NCI-H2196 (cell line): ENCODE results near the gene EDN2.
A peak's percentile ranks its signal among the peaks of the same experiment; 100 is the strongest.

Source experiments
- DNase-seq: peaks from one replicate; lab custom pipeline; 2025; ENCODE audit not compliant: unreplicated experiment; lab: John Stamatoyannopoulos, UW

The EDN2 gene

DNA sequence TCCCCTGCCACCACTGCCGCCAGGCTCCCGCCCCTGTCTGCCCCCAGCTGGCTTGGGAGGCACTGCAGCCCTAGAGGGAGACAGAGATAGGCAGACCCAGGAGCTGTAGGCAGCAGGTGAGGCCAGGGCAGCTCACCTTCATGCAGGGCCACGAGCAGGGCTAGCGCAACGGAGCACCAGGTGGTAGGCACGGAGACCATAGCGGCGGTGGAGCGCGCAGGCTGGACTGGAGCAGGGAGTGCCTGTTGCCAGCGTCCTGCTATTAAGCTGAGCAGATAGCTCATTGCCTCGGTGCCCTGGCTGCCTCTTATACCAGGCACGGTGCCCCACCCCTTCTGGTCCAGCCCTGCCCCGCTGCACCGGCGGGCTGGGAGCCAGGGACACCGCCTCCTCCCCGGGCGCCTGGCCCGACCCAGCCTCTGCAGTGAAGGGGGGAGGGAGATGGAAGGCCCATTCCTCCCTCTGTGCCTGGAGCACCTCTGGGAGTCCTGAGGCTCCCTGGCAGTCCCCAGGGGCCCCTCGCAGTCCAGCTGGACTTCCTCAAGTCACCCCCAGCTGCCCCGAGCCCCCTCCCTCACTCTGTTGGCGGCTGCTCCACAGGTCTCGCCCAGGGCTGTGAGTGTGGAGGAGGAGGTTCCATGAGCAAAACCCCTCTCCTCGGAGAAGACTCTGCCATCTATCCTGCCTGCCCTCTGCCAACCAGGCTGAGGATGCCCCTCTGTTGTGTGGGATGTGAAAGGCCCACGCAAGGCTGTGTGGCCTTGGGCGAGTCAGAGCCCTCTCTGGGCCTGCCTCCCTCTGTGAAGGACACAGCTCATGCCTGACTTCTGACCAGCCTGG lies at the start of gene EDN2:
TSS of gene EDN2 (minus strand) at position 282 of the 840 bp plus-strand sequence. CDS start at position 200, 82 bp downstream.
- peak; percentile 85 for DNase-seq

DNA sequence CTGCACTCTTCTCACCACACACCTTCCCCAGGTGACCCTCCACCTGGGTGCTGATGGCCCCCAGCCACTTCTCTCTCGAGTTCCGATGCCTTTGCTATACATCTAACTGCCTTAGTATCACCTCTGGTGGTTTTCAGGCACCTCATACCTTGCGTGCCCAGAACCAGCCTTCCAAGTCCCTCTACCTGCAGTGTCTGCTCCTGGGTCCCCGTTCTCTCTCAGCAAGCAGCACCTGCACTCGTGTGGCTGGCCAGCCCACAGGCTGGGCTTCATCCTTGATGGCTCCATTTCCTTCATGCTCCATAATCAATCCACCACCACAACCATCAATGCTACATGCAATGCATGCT lies 49.2 kb upstream of the EDN2 start:
- DNase-seq: no peak

DNA sequence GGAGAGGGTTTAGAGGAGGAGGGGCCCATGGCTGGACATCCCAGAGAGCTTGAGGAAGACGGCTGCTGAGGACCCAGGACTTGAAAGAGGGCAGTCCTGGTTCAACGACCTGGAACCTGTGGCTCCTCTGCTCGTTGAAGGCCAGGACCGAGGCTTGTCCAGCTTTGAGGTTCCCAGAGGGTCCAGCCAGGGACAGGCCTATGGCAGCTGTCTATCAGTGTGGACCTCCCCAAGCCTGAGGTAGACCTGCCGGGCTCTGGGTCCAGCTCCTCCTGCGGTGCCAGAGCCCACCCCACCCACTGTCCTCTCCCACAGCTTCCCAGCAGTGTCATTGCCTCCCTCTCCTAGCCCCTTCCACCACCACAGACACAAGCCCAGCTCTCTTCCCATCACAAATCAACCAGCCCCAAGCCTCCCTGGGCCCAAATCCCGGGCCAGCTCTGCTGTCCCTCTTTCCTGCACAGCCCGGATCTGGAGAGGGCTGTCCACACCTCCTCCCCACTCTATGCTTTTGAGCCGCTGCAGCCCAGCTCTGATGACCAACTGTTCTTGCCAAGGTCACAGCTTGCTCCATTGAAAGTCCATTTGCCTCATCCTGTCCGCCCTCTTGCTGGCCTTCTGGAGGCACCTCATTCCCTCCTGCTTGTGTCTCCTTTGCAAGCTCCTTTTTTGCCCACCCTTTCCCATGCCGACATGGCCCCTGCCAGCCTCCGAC lies 48.7 kb upstream of the EDN2 start:
- DNase-seq: no peak

DNA sequence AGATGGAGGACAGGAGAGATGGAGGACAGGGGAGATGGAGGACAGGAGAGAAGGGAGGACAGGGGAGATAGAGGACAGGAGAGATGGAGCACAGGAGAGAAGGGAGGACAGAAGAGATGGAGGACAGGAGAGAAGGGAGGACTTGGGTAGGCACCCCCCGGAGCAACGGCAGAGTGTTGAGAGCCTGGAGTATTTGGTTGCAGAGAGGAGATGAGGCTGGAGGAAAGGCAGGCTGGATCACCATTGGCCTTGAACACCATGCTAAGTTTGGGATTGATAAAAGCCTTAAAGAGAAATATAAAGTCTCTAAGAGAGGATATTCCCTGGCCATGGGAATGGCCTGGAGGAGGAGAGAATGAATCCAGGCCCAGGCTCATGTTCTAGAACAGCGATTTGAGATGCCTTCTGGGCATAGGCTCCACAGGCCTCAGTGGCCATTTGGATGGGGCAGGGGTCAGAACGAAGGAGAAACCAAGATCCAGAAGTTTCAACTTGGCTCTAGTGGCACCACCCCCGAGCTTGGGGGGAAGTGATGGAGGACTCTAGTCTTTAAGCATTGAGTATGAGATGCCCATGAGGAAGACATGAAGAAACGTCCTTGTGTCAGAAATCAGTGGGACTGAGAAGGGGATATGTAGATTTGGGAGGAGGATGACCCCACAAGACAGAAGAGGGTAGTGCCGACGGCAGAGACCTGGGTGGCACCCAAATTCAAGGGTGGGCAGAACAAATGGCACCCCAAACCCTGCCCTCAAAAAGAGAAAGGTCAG lies 47.9 kb upstream of the EDN2 start:
- DNase-seq: no peak

DNA sequence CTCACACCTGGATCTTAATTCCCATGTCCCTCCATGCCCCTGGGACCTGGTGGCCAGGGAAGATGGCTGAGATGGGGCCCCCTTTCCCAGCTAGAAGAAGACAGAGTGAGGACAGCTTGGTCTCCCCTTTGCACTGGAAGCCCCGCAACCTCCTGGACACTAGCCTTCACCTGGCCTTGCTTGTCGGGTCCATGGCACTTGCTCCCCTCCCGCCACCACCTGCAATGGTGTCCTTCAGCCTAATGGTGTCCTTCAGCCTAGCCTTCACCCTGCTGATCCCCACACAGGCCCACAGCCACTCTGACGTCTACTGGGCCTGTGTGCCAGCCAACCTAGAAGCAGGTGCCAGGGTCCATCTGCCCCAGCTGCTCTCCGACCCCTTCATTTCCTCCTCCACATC lies 45.9 kb upstream of the EDN2 start:
- no peak for DNase-seq

DNA sequence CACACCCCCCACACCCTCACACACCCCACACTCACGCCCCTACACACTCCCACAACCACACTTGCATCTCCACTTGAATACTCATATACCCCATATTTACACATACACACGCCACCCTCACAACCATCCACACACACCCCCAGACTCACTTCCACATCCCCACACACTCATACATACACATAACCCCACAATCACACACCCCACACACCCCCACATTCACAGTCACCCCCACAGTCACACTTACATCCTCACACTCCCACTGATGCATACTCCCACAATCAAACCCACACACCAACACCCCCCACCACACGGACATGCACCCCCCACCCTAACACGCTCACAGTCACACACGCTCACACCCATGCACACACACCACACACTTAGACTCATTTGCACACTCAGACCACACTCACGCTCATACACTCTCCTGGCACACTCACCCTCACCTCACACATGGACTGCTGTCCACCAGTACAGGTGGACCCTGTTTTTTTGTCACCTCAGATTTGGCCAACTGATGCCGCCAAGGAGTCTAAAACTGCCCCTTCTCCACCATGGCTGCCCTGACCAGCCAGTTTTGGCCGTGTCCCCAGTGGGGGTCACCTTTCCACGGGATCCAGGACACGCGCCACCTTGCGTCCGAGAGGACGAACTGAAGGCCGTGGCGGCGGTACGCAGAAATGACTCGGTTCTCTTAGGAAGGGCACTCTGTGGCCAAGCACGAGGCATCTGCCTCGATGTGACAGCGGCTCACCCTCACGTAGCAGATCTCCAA lies 45.3 kb upstream of the EDN2 start:
- DNase-seq: no peak

DNA sequence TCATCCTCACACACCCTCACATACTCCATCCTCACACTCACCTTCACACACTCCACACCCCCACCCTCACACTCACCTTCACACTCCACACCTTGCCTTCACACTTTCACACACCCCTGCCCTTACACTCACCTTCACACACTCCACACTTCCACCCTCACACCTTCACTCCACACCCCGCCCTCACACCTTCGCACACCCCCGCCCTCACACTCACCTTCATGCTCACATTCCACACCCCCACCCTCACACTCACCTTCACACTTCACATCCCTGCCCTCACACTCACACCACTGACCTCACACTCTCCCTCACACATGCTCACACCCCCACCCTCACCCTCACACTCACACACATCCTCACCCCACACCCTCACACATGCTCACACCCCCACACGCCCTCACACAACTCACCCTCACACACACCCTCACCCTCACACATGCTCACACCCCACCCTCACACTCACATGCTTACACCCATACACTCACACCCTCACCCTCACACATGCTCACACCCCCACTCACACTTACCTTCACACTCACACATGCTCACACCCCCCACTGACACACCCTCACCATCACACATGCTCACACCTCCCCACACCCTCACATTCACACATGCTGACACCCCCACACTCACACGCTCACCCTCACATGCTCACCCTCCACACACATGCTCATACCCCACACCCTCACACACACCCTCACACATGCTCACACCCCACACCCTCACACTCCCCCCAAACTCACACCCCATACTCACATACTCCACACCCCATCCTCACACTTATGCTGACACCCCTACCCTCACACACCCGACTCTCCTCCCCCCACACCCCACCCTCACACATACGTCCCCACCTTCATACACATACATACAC lies 44.5 kb upstream of the EDN2 start:
- no peak for DNase-seq

DNA sequence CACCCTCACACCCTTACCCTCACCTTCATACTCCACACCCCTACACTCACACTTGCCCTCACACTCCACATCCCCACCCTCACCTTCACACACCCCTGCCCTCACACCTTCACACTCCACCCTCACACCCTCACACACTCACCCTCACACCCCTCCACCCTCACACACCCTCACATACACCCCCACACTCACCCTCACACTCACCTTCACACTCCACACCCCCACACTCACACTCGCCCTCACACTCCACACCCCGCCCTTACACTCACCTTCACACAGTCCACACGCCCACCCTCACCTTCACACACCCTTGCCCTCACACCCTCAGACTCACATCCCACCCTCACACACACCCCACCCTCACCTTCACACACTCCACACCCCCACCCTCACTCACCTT lies 43.6 kb upstream of the EDN2 start:
- DNase-seq: no peak

DNA sequence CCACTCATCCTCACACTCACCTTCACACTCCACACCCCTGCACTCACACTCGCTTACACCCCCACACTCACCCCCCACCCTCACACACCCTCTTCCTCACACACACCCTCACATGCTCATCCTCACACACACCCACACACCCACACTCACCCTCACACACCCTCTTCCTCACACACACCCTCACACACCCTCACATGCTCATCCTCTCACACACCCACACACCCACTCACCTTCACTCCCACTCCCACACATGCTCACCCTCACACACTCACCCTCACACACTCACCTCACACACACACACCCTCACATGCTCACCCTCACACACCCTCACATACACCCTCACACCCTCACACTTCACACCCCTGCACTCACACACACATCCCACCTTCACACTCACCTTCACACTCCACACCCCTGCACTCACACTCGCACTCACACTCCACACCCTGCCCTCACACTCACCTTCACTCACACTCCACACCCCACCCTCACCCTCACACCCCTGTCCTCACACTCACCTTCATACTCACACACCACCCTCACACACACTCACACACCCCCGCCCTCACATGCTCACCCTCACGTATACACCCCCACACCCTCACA lies 42.6 kb upstream of the EDN2 start:
- DNase-seq: no peak

DNA sequence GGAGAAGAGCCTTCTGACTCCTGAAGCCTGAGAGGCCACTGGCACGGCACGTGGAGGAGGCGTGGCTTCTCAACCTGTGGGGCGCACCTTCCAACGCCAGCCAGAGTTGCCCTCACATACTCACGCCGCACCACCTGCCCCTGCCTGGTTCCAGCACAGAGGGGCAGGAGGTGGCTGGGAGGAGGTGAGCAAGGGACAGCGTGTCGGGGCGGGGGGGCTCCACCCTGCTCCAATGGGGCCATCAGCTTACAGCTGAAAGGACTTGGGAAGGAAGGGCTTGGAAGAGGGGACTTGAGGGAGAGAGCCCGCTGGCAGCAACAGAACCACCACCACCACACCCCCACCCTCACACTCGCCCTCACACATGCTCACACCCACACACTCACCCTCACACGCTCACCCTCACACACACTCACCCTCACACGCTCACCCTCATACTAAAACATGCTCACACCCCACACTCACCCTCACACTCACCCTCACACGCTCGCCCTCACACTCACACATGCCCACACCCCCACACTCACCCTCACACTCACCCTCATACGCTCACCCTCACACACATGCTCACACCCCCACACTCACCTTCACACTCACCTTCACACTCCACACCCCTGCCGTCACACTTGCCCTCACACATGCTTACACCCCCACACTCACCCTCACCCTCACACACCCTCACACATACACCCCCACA lies 41.6 kb upstream of the EDN2 start:
- no peak for DNase-seq

DNA sequence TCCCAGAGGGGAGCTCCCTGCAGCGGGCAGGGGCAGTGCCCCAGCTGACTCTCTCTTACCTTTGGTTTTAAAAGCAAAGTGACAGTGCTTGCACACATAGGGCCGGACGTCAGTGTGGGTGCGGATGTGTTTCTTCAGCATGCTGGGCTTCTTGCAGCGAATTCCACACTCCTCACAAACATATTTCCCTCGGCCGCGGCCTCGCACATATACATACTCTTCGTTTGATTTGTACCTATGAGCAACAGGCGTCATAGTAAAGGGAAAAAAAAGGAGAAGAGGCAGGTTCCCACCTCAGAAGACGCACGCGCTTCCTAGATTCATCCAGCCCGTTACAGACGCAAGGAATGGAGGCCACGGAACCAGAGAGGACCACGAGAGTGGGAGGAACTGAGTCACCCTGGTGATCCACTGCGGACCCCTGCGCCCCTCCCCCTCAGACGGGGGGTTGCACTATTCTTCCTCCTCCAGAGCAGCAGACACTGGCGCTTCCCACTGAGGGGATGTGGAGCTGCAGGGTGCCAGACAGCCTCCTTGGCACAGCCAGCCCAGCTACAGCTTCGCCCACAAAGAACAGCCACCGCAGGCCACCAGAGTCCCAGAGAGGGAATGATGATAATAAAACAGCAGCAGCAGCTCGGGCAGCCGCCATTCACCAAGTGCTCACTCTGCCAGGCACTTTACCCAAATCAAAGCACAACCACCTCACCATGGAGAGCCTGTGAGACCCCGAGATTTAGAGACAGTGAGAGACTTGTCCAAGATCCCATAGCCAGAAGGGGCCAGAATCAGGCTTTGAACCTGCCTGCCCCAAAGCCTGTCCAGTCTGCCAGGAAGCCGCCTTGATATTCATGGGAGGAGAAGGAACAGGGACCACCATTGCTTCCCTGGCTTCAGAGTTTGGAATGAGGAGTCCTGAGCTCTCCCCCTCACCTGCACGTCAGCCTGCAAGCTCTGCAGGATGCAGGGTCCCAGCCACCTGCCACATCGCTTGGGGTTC lies 40.5 kb upstream of the EDN2 start:
- DNase-seq: no peak

DNA sequence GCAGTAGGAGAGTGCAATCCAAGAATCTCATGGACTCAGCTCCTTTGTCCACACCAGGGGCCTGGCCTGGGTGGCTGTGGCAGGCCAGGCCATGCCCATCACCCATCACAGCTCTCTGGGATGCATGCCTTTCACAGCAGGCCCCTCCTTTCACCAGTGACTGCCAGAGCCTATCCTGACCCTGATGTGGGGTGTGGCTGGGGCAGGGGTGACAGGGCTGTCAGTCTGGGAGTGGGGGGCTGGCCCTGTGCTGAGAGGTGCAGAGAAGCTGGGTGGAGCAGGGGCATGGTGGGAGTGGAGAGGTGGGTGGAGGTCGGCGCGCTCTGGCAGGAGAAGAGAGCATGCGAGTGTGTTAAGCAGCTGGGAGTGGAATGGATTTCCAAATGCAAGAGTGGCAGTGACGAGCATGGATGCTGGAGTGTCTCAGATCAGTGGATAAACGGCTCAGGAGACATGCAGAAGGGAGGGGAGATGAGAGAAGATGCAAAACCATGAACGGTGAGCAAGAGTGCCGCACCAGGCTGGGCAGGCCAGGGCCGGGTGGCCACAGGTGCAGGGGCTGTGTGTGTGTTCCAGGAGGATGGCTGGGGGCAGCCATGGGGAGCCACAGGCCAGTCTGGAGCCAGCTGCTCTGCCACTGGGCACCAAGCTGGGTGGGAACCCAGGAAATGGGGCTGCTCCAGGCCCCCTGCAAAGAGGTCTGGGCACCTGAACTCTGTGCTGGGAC lies 39.6 kb upstream of the EDN2 start:
- DNase-seq: no peak

DNA sequence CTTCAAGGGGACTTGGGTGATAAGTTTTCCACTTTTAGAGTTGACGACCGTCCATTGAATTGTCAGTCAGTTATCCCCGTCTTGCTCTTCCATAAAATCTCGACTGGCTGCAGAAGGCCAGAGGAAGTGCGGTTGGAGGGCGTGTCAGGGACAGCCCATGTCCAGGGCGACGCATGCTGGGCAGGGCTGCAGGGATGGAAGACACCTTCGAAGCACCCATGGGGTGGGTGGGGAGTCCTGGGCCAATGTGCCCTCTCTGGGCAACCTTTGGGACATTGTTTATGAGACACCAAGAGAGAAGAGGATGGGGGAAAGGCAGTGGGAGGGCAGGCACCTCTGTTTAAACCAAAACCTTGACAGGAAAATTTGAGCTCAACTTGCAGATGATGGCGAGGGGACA lies 38.6 kb upstream of the EDN2 start:
- no peak for DNase-seq

DNA sequence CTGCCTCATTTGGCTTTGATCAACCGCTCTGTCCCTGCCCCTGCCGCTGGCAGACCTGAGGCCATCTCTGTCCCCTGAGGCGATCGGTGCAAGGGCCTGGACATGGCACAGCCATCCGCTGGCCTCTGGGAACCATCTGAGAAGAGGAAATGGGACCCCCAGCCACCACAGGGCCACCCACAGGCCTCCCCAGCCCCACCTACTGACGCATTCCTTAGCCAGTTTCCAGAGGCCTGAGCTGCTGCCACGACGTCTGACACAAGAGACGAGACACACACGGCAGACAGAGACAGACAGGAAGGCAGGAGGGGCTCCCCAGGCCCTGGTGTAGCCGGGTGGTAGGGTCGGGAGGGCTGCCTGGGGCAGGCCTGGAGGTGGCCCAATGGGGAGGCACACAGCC lies 37.3 kb upstream of the EDN2 start:
- no peak for DNase-seq

DNA sequence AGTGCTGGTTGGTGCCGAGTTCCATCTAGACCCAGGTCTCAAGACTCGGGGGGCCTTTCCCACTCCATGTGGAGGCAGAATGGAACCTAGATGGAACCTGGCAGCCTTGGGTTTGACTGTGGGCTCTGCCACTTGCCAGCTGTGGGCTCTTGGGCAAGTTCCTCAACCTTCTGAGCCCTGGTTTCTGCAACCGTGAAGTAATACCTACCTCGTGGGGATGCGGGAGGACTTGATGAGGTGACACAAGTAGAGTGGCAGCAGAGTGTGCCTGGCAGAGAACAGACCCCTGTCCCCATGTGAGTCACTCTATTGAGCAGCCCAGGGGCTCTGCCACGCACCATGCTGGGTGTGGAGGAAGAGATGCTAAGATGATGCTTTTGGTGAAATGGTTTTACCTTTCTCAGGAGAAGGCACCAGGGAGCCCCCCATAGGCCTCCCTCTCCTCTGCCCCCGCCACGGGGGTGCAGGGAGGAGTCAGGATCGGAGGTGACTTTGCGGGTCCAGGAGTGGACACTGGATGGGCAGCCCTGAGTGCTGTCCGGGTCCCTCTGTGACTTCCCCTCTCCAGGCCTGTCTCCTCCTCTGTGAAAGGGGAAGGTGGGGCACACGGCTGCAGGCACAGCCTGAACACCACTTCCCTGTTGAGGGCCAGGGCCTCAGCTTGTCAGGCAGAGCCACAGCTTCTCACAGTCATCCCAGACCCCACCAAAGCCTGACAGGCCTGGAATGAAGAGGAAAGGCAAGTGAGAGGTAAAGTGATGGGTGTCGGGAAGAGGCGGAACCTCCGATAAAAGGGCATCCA lies 36.7 kb upstream of the EDN2 start:
- DNase-seq: no peak

DNA sequence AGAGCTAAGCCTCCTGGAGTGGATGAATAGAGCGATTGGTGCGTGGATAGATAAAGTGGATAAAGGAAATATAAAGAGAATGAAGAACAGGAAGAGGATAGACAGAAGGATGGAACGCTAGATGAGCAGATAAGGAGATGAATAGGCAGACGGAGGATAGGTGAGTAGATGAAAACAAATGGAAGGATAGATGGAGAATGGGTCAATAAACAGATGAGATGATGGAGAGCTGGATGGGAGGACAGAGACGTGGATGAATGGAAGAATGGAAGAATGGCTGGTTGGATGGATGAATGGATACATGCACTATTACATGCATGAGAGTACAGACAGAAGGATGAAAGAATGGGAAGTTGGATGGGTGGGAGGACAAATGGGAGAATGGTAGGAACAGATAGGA lies 35.2 kb upstream of the EDN2 start:
- no peak for DNase-seq
